IPS-NIHi7 (cell line): ENCODE results near the gene KCTD16.

Experiments used
- DNase-seq: peaks from one replicate; pipeline ENCODE4 v3.0.0; 2012; ENCODE audit warnings: mixed read lengths; ENCODE audit errors: extremely low spot score

KCTD16 gene

GRCh38 chr5:144531188-144531587 lies 360.5 kb downstream of the KCTD16 start:
- DNase-seq: no peak
